C4-2B (cell line): ENCODE measurements around the gene NFASC.

Experiments
- H3K27ac ChIP-seq: fragments of 450-650 bp; 2 replicates; pipeline ENCODE4 v1.5.1; 2017
- CTCF ChIP-seq: fragments of 450-650 bp; conservative IDR thresholded peaks from 2 replicates; pipeline ENCODE4 v1.5.1; 2017; ENCODE audit warnings: mild to moderate bottlenecking
- ZFX ChIP-seq: fragments of 450-650 bp; IDR thresholded peaks from 2 replicates; pipeline ENCODE4 v1.6.1; 2017

Gene NFASC

GRCh38 chr1:204867666-204868339 lies 2.9 kb upstream of the NFASC start:
- no peak for TF ChIP-seq ZFX
- no peak for TF ChIP-seq CTCF
- H3K27ac ChIP-seq = no peak overlapping the region

DNA sequence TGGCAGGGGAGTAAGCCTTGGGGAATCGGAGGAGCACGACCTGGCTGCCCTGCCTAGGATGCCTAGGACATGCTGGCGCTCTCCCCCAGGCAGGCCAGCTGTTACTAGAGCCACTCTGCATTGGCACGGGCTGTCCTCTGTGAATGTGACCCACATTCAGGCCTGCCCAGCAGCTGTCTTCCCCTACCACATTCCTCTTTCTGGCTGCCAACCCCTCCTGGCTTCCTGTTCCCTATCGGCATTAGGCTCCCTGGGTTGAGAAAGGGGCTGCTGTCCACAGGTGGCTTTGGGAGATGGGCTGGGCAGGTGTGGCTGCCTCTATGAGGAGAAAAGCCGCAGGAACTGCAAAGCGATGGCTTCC lies 2.3 kb upstream of the NFASC start:
- no peak overlapping the region for H3K27ac ChIP-seq
- no peak for TF ChIP-seq ZFX
- TF ChIP-seq CTCF = no peak

GRCh38 chr1:204869097-204869496 lies 1.6 kb upstream of the NFASC start:
- H3K27ac ChIP-seq = no peak overlapping the region
- TF ChIP-seq ZFX (no peak), CTCF (no peak)

GRCh38 chr1:204871405-204872037 lies 859 bp downstream of the NFASC start:
- TF ChIP-seq CTCF (no peak), ZFX (no peak)
- no peak overlapping the region for H3K27ac ChIP-seq

DNA sequence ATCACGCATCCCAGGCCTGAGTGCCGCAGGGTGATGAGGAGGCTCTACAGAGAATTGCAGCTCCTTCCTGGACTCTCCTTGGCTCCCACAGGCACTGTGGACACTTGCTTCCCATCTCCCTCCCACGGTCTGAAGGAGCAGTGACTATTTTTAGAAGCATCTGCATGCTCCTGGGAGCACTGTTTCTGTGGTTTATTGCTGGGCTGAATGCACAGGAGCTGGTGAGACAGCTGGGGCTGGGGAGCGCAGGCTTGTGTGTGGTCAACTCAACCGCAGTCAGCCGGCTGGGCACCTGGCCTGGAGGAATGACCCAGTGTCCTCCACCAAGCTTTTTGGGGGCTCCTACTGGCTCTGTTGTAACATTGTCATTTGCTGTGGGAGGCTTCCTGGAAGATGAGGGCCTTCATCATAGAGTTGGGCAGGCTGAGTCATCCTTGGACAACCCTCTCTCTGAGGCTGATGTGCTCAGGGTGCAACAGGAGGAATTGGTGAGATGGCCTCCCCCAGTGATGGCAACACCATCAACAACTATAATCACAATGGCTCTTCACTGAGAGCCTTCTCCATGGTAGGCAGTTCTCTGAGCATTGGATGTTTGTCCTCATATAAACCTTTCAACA lies 1.7 kb downstream of the NFASC start:
- TF ChIP-seq ZFX = no peak
- TF ChIP-seq CTCF = no peak
- no peak overlapping the region for H3K27ac ChIP-seq

DNA sequence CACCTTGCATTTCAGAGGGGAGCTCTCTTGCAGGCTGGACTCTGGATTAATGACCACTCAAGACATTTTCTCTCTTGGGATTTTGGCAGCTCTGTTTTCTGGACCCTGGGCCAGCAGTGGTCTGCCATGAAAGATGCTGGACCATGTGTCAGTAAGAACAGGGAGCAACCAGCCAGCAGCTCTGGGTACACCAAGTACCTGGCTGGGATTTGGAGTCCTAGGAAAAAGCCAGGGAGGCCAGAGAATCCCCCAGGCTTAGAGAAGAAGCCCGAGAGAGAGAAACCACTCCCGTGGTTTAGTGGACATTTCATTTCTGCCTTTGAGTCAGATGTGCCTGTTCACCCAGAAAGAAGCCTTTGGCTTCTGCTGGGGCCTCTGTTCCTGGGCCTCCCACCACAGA lies 2.5 kb downstream of the NFASC start:
- TF ChIP-seq ZFX (no peak), CTCF (no peak)
- no peak overlapping the region for H3K27ac ChIP-seq

DNA sequence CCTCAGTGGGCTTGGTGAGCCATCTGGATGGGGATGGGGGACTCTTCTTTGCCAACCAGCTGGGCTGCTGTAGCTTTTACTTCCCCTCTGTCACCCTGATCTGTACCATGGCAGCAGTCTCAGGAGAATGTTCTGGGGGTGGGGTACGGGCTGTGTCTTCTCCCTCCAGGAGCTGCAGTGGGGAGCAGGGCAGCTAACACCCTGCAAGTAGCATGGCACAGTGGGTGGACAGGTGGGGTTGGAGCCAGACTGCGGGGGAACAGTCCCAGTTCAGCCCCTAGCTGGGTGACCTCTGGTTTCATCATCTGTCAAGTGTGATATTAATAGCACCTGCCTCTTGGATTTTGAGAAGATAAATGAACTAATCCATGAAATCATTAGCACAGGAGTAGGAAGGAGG lies 3.1 kb downstream of the NFASC start:
- TF ChIP-seq ZFX (no peak), CTCF (no peak)
- no peak overlapping the region for H3K27ac ChIP-seq
